Neural cell (in vitro differentiated cells): Measurements from ENCODE around the gene RIC3.

ENCODE experiments used
- EZH2 ChIP-seq: fragments of 200-600, 300-800 bp; shearing (Covaris generic), sonication (generic); IDR thresholded peaks from 2 replicates; pipeline ENCODE4 v1.6.1; 2014; ENCODE audit warnings: antibody characterized with exemption, low read length, borderline replicate concordance, mild to moderate bottlenecking; ENCODE audit not compliant: insufficient read depth, poor library complexity, severe bottlenecking
- POLR2AphosphoS5 ChIP-seq: IDR thresholded peaks from 2 replicates; pipeline ENCODE4 v1.6.1; 2012
- TF ChIP-seq, protein P1 (sequence below): fragments of 450-650 bp; IDR thresholded peaks from 2 replicates; pipeline ENCODE4 v1.5.1; 2014; ENCODE audit warnings: antibody characterized with exemption, mild to moderate bottlenecking, moderate library complexity; ENCODE audit not compliant: poor library complexity, severe bottlenecking

DNA sequence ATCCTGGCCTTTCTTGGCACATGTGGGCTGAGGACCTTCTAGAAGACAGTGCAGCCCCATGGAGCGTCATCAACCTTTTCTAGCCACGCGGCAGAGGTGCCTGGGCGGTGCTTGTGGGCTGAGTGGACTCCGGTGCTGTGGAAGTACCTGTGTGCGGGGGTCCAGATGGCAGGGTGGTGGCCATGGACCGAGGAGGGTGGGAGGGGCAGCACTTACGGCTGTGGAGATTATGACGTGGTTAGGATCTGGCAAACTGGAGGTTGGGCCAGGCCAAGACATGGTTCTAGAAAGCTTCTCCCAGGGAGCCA, 85.8 kb downstream of the RIC3 start:
- no peak for TF ChIP-seq POLR2AphosphoS5
- TF ChIP-seq, protein P1, sequence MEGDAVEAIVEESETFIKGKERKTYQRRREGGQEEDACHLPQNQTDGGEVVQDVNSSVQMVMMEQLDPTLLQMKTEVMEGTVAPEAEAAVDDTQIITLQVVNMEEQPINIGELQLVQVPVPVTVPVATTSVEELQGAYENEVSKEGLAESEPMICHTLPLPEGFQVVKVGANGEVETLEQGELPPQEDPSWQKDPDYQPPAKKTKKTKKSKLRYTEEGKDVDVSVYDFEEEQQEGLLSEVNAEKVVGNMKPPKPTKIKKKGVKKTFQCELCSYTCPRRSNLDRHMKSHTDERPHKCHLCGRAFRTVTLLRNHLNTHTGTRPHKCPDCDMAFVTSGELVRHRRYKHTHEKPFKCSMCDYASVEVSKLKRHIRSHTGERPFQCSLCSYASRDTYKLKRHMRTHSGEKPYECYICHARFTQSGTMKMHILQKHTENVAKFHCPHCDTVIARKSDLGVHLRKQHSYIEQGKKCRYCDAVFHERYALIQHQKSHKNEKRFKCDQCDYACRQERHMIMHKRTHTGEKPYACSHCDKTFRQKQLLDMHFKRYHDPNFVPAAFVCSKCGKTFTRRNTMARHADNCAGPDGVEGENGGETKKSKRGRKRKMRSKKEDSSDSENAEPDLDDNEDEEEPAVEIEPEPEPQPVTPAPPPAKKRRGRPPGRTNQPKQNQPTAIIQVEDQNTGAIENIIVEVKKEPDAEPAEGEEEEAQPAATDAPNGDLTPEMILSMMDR = no peak
- TF ChIP-seq EZH2 = no peak
